ENCODE results near the gene DTX2. TPM values are rescaled to one million over a fixed set of nuclear protein-coding genes. Genes with fewer than 3 reads are reported as not detected.

Gene DTX2
- polyA plus RNA-seq, 4 donors, result 6.5 to 9.4 (median 7.5) TPM

Other genes starting within 250 kb of the DTX2 start
- 100 to 1,000 TPM; 163 to 287 (median 192) TPM for gene HSPB1, start 159.0 kb upstream of the DTX2 start, polyA plus RNA-seq (ENCODE audit: insufficient read length in 4 of 4)
- gene YWHAG, start 102.7 kb upstream of the DTX2 start, polyA plus RNA-seq (ENCODE audit: insufficient read length in 4 of 4), result 100 to 1,000 TPM; 124 to 141 (median 137) TPM
- gene SSC4D, start 52.0 kb upstream of the DTX2 start, polyA plus RNA-seq (ENCODE audit: insufficient read length in 4 of 4), result 1 to 10 TPM; 4.3 to 5.2 (median 4.5) TPM
- 10 to 100 TPM in 1 of 4 donors, 1 to 10 TPM in 3; 1.6 to 13.4 (median 2.4) TPM for gene ZP3, start 36.8 kb upstream of the DTX2 start, polyA plus RNA-seq (ENCODE audit: insufficient read length in 4 of 4)
- gene UPK3B, start 48.8 kb downstream of the DTX2 start, polyA plus RNA-seq (ENCODE audit: insufficient read length in 4 of 4), result 1 to 10 TPM in 3 of 4 donors, under 1 TPM in 1; 0.38 to 4.7 (median 3.2) TPM
- 1 to 10 TPM; 1.7 to 2.3 (median 1.9) TPM for gene SPDYE16, start 81.6 kb downstream of the DTX2 start, polyA plus RNA-seq (ENCODE audit: insufficient read length in 4 of 4)
- 10 to 100 TPM; 10.6 to 20.5 (median 13.2) TPM for gene POMZP3, start 165.6 kb downstream of the DTX2 start, polyA plus RNA-seq (ENCODE audit: insufficient read length in 4 of 4)

All from right renal pelvis (tissue), 4 donors.